Right kidney (tissue), 9 donors: ENCODE data around the gene STAT3.
"Not testable (repeated sequence)": the region's sequence is repeated elsewhere in the genome, so short reads cannot be mapped to it uniquely, and the experiment has no call there.

Experiments
- DNase-seq: peaks from one replicate; pipeline ENCODE4 v3.0.0-alpha.2; 2016
- long read RNA-seq, 8 donors: transcript quantifications; one replicate each; lab custom pipeline, GENCODE V29; 2026

STAT3 gene
- long read RNA-seq, donor 1, full-length matches to known transcripts, result 19 of 19 reads
- long read RNA-seq, donor 1, partial matches to known transcripts, result 0 of 19 reads
- long read RNA-seq, donor 1, other reads (novel, unspliced or antisense), result 0 of 19 reads
- long read RNA-seq, donor 2, full-length matches to known transcripts, result 11 of 11 reads
- long read RNA-seq, donor 2, partial matches to known transcripts, result 0 of 11 reads
- long read RNA-seq, donor 2, other reads (novel, unspliced or antisense), result 0 of 11 reads
- long read RNA-seq, donor 3, full-length matches to known transcripts, result 11 of 11 reads
- long read RNA-seq, donor 3, partial matches to known transcripts, result 0 of 11 reads
- long read RNA-seq, donor 3, other reads (novel, unspliced or antisense), result 0 of 11 reads
- long read RNA-seq, donor 4, full-length matches to known transcripts, result 17 of 17 reads
- long read RNA-seq, donor 4, partial matches to known transcripts, result 0 of 17 reads
- long read RNA-seq, donor 4, other reads (novel, unspliced or antisense), result 0 of 17 reads
- long read RNA-seq, donor 5, full-length matches to known transcripts, result 13 of 13 reads
- long read RNA-seq, donor 5, partial matches to known transcripts, result 0 of 13 reads
- long read RNA-seq, donor 5, other reads (novel, unspliced or antisense), result 0 of 13 reads
- long read RNA-seq, donor 6, full-length matches to known transcripts, result 16 of 16 reads
- long read RNA-seq, donor 6, partial matches to known transcripts, result 0 of 16 reads
- long read RNA-seq, donor 6, other reads (novel, unspliced or antisense), result 0 of 16 reads
- long read RNA-seq, donor 7, result 0 reads
- long read RNA-seq, donor 8, full-length matches to known transcripts, result 24 of 24 reads
- long read RNA-seq, donor 8, partial matches to known transcripts, result 0 of 24 reads
- long read RNA-seq, donor 8, other reads (novel, unspliced or antisense), result 0 of 24 reads

DNA sequence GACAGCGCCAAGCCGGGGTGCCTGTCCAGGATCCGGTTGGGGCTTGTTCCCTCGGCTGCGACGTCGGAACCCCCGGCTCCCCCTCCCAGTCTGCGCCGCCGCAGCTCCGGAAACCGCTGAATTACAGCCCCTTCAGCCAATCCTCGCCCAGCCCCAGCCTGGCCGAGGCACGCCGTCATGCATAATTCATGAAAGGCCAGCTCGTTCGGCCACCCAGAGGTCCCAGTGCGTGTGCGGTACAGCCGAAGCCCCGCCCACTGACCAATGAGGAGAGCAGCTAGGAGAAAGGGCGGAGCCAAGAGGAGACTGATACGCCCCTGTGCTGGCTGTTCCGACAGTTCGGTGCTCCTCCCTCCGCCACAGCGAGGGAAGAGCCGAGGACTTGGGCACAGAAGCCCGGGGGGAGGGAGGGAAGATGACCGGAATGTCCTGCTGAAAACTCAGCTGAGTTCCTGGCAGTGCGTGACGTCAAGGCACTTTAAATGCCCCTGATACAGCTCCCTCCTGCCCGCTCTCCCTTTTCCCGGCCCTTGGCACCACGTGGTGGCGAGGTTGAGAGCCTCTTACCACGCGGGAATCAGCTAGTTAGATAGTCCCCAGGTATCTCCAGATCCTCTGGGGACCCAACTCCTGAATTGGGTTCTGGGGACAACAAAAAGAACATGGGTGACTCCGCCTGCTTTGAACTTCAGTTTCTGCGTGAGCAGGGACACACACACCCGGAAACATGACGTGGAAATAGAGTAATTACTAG is at the start of gene STAT3:
TSS of gene STAT3 (minus strand) at position 62 of the 754 bp plus-strand sequence. CDS start 39,926 bp downstream, outside the sequence.
- peak; percentile 98 for DNase-seq

DNA sequence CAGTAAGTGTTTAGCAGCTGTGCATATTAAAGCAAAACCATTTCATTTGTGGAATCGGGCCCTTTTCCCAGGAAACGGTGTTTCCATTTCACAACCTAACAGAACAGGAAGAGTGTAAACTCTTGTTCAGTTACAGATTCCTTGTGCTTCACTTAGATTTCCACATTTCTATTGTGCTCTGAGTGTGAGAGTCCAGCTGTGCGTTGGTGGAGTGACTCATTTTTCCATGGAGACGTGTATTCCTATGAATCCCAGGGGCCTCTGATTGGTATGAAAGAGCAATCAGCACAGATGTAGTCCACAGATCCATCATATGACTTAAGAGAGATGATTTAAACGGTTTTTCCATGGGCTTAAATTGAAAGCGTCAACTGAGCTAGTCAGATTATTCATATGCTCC is 48.1 kb upstream of the STAT3 start:
- no peak for DNase-seq

DNA sequence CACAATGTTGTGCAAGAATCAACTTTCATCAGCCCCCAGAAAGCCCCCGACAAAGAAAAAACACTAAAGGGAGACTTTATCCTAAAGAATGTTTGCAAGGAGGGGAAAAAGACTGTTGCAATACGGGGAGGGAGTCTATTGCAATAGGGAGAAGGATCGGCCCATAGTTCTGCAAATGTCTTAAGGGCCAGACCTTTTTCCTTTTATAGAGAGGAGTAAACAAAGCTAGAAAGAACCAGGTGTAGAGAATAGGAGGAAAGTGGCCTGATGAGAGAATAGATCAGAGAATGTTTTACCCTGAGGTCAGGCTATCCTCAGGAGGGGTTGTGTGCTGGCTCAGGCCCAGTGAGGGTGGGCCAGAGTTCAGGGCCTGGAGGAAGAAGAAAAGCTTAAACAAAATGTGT is 43.5 kb upstream of the STAT3 start:
- no peak for DNase-seq

DNA sequence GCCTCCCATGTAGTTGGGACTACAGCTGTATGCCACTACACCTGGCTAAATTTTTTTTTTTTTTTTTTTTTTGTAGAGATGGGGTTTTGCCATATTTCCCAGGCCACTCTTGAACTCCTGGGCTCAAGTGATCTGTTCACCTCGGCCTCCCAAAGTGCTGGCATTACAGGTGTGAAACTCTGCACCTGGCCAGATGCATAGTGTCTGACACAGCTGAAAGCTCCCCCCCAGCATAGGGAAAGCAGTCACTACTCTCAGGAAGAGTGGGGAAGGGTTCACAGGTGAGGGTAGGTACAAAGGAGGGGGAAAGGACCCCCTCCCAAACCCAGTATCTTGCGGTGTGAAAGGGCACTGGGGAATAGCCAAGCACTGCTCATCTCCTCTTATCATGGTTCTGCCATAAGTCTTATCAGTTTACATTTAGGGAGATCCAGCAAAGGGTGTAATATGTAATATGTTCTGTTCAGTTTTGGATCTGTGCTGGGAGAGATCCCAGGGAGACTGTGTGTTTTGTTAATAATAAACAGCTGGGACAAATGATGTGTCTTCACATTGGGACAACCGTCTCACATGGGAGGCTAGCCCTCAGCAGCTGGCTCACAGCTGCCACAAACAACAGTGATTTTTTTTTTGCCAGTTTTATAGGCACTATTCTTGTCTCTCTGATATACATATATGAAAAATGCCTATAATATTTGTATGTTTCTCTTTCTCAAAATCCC is 41.6 kb upstream of the STAT3 start:
- no peak for DNase-seq

DNA sequence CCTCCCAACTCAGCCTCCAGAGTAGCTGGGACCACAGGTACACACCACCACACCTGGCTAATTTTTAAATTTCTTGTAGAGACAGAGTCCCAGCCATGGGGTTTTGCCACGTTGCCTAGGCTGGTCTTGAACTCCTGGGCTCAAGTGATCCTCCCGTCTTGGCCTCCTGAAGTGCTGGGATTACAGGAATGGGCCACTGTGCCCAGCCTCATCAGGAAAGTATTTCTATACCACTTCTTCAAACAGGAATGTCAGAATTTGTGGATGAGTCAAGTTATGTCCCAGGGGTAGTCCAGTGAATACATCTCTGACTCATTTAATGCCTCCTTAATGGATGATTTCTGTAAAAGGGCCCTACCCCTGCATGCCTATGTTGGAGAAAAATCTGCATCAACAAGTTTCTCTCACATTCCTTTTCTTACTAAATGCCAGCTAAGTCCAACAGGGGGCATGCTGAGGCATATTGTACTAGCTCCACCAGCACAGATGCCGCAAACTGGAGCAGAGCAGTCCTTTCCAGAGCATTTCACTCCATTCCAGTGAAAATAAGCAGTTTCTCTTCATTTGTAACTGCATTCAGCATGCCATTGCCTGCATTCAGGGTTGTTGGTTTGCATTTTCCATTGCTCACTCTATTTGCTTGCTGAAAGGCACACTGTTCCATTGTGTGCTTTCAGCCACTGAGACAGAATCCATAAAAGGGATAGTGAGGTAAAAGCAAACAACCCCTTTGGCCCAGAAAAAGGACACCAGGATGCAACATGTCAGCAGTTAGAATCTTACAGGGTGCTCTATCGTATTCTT is 40.1 kb upstream of the STAT3 start:
- DNase-seq, result peak; percentile 41

DNA sequence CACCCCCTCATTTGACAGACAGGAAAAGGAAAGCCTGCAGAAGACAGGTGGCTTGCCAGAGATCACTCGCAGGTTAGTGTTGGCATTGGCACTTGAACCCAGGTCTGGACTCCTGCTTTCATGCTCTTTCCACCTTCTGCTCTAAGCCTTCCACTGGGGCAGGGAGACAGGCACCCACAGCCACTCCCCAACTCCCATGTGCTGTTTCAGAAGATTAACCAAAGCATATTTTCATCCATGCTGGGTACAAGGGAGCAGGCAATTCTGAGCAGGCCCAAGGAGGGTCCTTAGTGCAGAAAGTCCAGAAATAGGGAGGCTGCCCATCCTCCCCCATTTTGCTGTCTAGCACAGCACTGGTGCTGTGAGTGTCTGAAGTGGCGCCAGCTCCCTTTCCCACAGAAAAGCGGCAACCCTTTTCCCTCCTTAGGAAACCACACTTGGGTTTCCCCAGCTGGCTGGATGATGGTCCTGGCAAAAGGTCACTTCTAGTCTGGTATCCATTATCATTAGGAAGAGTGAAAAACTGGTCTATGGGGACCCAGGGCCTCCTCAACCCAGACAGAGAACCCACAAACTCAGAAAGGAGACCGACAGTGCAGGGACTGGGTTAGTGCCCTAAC is 36.9 kb upstream of the STAT3 start:
- DNase-seq, result no peak

DNA sequence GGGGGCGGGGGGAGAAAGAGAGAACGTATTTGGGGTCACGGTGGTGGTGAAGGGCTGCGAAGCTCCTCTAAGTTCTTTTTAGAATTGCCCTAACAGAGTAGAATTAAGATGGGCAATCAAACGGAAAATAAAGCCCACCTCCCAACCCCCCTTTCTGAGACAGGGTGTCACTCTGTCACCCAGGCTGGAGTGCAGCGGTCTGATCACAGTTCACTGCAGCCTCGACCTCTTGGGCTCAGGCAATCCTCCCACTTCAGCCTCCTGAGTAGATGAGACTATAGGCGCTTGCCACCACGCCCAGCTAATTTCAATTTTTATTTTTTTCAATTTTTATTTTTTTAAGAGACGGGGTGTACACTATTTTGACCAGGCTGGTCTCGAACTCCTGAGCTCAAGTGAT is 35.5 kb upstream of the STAT3 start:
- no peak for DNase-seq

DNA sequence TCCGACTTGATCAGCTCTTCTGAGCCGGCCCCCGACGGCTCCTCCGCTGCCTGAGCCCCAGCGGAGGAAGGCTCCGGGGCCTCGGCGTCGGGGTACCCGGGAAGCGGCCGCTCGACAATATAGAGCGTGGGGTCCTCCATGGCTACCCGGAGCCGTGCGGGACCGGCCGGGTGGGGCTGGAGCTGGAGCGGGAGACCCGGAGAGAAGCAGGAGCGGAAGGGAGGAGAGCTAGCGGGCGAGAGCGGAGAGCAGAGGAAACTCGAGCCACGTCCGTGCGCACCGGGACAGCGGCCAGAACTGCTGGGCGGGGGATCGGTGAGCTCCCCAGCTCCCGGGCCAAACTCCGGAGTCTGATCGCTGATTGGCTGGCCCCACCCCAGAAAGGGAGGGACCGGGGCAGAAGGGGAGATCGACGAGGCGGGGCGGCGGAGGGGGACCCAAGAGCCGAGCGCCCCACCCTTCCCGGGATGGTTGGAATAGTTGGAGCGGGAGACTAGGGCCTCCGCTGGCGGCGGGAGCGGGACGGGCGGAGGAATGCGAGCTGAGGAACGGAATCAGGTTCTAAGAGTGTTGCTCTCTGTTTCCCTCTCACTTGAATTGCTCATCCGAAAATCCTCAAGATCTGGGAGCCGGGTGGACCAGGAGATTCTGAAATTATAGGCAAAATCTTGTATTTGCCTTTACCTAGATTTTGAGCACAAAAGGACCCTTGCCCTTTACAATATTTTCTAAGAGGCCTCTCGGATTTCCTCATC is 34.9 kb upstream of the STAT3 start, which contains the start of gene CAVIN1:
TSS of gene CAVIN1 (minus strand) at position 299 of the 755 bp plus-strand sequence. CDS start at position 140, 159 bp downstream.
- peak; percentile 83 for DNase-seq

DNA sequence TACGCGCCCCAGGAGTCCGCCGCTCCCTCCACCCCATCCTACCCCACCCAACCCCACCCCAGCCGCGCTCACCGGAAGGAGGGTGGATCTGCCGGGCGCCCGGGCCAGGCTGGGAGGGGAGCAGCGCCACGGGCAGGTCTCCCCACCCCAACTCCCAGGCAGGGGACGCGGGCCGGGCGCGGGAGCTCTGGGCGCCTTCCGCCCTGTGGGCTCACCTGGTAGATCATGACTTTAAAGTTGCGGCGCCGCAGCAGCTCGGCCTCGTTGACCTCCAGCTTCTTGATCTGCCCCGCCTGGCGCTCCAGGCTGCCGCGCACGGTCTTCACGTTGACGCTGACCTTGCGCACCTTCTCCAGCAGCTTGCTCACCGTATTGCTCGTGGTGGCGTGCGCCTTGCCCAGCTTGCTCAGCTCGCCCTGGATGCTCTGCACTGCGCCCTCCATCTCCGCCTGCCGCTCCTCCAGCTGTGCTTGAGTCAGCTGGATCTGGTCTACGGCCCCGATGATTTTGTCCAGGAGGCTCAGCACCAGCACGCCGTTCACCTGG is 34.2 kb upstream of the STAT3 start:
- DNase-seq, result no peak

DNA sequence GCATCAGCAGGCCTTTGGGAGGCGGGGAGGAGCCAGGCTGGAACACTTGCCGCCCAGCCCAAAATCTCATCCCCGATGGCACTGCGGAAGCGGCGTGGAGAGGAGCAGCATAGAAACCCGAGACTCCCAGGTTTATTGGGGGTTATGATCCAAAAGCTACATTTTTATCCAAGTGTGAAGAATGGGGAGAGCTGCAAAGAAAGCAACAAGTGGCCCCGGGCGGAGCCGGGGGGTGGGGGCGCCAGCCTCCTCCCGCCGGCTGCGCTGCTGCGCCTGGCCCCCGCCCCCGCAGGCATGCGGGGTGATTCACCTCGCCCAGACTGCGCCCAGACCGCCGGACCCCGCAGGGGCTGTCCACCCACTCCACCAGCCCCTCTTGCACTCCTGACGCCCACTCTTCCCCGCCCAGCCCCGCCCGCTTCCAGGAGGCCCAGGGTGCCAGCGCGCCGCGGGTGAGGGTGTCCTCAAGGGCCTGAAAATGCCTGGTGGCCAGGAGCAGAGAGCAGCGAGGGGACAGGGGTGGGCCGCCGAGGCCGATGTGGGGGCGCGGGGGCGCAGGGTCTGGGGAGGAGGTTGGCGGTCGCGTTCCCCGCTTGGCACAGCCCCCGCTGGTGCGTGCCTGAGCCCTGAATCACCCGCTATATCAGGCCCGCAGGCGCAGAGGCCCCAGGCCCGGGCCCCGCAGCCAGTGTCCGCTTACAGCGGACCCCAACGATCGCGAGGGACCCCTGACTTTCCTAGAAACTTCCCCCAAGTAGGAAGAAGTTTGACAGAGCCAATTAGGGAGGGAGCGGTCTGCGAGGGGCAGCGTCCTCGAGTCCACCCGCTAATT is 33.5 kb upstream of the STAT3 start:
- peak; percentile 51 for DNase-seq

DNA sequence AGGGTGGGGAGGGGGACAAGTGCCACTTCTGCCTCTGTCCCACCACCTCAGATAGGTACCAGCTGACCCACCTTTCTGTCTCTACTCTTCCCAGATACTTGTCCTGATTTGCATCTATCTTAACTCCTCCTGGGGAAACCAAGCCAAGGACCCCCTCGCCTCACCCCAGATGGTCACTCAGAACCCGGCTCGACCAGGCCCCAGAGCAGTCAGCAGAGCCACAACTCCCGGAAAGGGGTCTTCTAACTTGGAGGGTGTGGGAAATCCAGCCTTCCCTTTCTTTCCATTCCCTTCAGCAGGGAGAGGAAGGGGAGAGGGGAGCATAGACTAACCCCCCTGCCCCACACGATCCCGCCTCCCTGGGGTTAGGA is 32.9 kb upstream of the STAT3 start:
- no peak for DNase-seq

DNA sequence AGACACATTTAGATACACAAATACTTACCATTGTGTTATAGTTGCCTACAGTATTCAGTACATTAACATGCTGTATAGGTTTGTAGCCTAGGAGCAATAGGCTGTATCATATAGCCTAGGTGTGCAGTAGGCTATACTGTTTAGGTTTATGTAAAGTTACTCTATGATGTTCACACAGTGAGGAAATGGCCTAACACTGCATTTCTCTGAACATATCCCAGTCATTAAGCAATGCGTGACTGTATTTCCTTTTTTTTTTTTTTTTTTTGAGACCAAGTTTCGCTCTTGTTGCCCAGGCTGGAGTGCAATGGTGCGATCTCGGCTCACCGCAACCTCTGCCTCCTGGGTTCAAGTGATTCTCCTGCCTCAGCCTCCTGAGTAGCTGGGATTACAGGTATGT is 29.7 kb upstream of the STAT3 start:
- DNase-seq, result not testable (repeated sequence)

DNA sequence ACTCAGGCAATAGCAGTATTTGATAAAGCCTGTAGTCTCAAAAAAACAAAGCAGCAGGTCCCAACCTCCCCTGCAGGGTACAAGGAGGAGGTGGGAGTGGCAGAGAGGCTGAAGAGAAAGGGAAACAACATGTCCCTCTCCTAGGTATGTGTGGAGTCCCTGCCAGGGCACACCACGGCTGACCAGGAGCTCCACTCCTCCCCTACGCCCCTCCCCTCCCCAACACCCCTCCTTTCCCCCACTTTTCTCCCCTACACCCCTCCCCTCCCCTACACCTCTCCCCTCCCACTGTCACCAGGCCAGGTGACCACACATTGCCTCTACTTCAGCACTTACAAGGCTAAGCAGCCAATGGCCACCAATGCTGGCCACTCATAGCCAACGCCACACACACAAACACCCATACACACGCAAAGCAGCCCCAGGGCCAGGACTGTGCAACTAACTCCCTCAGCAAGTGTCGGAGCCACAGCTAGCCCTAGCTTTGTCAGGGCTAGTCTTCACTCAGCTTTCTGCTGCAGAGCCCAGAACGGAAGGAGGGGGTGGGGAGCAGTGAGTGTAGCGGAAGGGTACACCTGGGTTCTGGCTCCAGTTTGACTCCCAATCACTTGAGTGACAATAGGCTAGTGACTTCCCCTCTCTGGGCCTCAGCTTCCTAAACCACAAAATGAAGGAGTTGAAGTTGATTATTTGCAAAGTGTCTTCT is 26.6 kb upstream of the STAT3 start:
- DNase-seq, result no peak

DNA sequence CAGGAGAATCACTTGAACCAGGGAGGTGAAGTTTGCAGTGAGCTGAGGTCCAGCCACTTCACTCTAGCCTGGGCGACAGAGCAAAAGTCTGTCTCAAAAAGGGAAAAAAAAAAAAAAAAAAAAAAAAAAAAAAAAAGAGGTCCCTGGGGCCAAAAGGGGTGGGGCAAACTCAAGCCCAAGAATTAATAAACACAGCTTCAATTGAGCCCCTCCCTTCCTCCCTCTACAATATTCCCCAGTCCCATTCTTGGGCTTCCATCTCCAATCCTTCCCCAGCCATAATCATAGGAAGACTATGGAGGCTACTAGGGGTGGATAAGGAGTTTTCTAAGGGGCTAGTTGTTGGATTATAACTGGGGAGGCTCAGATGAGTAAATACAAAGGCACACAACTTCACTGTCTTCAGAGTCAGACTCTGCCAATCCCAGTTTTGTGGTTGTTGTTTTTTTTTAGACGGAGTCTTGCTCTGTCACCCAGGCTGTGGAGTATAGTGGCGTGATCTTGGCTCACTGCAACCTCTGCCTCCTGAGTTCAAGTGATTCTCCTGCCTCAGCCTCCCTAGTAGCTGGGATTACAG is 25.3 kb upstream of the STAT3 start:
- DNase-seq, result no peak

DNA sequence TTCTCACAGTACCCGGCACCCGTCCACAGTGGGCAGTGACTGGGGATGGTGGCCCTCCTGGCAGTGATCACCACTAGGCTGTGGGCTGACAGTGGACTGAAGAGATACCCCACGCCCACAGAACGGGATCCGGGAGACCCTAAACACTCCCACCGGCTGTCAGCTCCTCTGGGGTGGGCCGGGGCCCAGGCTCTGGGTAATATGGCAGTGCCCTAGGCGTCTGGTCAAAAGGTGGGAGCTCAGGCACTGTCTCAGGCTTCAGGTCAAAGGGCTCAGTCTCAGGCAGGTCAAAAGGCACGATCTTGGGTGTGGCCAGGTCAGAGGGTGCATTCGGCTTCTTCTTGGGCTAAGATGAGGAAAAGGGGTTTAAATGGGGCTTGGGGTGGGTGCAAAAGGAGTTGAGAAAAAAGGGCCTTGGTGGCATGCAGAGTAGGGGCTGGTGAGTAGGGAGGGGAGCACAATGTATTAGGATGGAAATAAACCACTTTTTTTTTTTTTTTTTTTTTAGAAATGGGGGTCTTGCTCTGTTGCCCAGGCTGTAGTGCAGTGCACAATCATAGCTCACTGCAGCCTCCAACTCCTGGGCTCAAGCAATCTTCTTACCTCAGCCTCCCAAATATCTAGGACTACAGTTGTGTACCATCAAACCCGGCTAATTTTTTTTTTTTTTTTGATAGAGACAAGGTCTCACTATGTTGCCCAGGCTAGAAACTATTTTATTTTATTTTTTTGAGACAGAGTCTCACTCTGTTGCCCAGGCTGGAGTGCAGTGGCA is 23.9 kb upstream of the STAT3 start:
- DNase-seq, result no peak

DNA sequence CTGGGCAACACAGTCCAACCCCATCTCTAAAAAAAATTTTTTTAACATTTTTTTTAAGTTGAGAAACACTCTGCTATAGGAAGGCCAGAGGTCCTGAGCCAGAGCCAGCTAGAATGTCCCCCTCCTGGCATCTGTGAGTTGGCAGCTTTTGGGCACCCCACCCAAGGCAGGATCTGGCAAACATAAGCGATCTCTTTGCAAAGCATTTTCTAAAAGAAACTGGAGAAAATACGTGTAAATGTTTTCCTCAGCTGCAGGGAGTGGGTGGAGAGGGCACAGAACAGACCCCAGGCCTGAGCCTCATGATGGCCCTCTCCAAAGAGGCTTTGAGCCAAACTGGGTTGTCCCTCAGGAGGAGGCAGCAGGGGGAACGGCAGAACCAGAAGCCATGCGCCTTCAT is 23.1 kb upstream of the STAT3 start:
- DNase-seq, result no peak

DNA sequence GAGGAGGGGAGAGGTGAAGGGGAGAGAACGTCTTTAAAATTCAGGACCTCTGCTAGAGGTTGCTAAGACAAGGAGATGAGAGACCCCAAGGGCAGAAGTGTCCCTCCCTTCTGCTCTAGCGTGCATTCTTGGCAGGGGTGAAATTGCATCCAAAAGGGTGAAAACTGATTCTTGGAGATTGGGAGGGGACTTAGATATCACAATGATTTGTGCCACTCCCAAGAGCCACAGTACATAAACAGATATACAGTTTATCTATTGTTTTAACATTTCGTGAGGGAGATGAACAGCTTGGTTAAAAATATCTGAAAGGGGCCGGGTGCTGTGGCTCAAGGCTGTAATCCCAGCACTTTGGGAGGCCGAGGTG is 22.1 kb upstream of the STAT3 start:
- DNase-seq, result no peak
